ENCODE data around the gene OPCML.

DNA sequence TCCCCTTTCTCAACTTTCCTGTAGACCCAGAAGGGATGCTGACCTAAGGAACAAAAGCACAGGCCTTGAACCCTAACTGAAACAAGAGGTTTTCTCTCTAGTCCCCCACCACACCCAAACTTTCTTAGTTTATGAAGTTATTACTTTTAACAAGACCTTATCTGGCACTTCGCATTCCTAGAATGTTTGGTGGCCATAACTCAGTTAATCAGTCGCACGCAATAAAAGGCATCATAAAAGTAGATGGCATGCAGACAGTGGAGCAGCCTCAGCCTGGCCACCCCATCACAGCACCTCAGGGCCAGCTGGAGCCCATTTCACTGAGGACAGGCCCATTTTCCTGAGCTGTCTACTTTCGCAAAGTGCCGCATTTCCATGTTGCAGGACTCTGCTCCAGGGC is 301.9 kb downstream of the OPCML start:
- TF ChIP-seq, protein P1, sequence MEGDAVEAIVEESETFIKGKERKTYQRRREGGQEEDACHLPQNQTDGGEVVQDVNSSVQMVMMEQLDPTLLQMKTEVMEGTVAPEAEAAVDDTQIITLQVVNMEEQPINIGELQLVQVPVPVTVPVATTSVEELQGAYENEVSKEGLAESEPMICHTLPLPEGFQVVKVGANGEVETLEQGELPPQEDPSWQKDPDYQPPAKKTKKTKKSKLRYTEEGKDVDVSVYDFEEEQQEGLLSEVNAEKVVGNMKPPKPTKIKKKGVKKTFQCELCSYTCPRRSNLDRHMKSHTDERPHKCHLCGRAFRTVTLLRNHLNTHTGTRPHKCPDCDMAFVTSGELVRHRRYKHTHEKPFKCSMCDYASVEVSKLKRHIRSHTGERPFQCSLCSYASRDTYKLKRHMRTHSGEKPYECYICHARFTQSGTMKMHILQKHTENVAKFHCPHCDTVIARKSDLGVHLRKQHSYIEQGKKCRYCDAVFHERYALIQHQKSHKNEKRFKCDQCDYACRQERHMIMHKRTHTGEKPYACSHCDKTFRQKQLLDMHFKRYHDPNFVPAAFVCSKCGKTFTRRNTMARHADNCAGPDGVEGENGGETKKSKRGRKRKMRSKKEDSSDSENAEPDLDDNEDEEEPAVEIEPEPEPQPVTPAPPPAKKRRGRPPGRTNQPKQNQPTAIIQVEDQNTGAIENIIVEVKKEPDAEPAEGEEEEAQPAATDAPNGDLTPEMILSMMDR (IDR thresholded peaks at IDR 0.05): no peak
- no peak for TF ChIP-seq POLR2AphosphoS5 (IDR thresholded peaks at IDR 0.05)

All from prostate gland (tissue), 2 donors.